GM13977 (cell line): ENCODE results near the gene KRTAP9-2.
A peak's percentile ranks its signal among the peaks of the same experiment; 100 is the strongest.
"Not testable (repeated sequence)": the region's sequence is repeated elsewhere in the genome, so short reads cannot be mapped to it uniquely, and the experiment has no call there.

Source experiments
- DNase-seq: peaks from one replicate; pipeline ENCODE4 v3.0.0; 2012; ENCODE audit warnings: low spot score
- in situ Hi-C: fragments of 300-500 bp; cut with MboI; formaldehyde crosslinking; loops from one replicate; pipeline ENCODE4 v1.12.0; 2022; ENCODE audit warnings: low sequenced_read_pairs, low pct_unique_long_range_greater_than_20kb, mixed read lengths, inconsistent platforms; ENCODE audit not compliant: unreplicated experiment
- TF ChIP-seq, protein P1 (sequence below): IDR thresholded peaks from 2 replicates; pipeline ENCODE4 v1.5.1; 2012; ENCODE audit warnings: mild to moderate bottlenecking, control low read depth; ENCODE audit not compliant: insufficient read depth; ENCODE audit errors: extremely low read depth, missing control alignments

The KRTAP9-2 gene, protein sequence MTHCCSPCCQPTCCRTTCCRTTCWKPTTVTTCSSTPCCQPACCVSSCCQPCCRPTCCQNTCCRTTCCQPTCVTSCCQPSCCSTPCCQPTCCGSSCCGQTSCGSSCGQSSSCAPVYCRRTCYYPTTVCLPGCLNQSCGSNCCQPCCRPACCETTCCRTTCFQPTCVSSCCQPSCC

DNA sequence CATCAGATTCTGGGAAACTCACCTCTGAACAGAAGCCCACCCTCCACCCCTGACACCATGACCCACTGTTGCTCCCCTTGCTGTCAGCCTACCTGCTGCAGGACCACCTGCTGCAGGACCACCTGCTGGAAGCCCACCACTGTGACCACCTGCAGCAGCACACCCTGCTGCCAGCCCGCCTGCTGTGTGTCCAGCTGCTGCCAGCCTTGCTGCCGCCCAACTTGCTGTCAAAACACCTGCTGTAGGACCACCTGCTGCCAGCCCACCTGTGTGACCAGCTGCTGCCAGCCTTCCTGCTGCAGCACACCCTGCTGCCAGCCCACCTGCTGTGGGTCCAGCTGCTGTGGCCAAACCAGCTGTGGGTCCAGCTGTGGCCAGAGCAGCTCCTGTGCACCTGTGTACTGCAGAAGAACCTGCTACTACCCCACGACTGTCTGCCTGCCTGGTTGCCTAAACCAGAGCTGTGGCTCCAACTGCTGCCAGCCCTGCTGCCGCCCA lies at the start of gene KRTAP9-2:
TSS of gene KRTAP9-2 (plus strand) at position 51 of the 498 bp plus-strand sequence. CDS start at position 58, 7 bp downstream.
- DNase-seq, in situ Hi-C loops: not testable (repeated sequence)

DNA sequence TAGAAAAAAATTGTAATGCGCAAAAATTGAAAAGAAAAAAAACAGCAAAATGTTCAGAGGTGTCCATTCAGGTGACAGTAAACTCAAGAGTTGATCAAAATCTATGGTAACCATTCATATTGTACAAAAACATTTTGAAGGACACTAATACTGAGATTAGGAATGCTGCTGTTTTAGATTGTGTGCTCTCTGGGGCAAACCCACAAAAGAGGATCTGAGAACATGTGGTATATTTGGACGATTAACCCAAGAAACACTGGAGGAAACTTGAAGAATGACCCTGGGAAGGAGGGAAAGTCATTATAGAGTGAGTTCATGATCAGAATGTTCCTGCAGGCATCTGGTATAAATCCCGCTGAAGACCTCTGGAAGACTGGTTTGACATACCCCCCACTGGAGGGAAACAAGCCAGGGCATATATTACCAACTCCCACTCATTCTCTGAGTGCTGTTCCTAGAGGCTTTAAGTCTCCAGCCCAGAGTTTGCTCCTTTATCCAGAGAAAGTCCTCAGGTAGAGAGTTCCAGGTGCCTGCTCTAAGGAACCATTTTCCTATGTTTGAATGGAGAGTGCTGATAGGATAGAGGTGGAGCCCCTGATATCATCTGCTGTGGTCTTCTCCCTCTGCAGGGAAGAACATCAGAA lies 49.6 kb upstream of the KRTAP9-2 start:
- peak; percentile 23 for DNase-seq
- TF ChIP-seq, protein P1, sequence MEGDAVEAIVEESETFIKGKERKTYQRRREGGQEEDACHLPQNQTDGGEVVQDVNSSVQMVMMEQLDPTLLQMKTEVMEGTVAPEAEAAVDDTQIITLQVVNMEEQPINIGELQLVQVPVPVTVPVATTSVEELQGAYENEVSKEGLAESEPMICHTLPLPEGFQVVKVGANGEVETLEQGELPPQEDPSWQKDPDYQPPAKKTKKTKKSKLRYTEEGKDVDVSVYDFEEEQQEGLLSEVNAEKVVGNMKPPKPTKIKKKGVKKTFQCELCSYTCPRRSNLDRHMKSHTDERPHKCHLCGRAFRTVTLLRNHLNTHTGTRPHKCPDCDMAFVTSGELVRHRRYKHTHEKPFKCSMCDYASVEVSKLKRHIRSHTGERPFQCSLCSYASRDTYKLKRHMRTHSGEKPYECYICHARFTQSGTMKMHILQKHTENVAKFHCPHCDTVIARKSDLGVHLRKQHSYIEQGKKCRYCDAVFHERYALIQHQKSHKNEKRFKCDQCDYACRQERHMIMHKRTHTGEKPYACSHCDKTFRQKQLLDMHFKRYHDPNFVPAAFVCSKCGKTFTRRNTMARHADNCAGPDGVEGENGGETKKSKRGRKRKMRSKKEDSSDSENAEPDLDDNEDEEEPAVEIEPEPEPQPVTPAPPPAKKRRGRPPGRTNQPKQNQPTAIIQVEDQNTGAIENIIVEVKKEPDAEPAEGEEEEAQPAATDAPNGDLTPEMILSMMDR: no peak
- in situ Hi-C loops: no loop called here

DNA sequence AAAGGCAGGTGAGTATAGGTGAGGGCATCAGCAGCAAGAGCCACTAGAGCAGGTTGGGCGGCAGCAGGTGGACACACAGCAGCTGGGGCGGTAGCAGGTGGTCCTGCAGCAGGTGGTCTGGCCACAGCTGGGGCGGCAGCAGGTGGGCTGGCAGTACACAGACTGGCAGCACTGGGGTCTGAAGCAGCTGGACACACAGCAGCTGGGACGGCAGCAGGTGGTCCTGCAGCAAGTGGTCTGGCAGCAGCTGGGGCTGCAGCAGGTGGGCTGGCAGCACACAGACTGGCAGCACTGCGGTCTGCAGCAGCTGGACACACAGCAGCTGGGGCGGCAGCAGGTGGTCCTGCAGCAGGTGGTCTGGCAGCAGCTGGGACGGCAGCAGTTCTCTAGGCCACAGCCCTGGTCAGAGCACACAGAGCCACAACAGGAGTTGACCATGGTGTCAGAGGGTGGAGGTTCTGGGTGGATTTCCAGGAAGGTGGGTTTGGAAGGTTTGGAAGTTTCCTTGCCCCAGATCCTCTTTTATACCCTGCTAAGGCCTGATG lies 48.6 kb upstream of the KRTAP9-2 start, which contains the start of gene KRTAP4-2:
TSS of gene KRTAP4-2 (minus strand) at position 495 of the 545 bp plus-strand sequence. CDS start at position 438, 57 bp downstream.
- DNase-seq: no peak
- in situ Hi-C loops: no loop called here
- TF ChIP-seq, protein P1: no peak

DNA sequence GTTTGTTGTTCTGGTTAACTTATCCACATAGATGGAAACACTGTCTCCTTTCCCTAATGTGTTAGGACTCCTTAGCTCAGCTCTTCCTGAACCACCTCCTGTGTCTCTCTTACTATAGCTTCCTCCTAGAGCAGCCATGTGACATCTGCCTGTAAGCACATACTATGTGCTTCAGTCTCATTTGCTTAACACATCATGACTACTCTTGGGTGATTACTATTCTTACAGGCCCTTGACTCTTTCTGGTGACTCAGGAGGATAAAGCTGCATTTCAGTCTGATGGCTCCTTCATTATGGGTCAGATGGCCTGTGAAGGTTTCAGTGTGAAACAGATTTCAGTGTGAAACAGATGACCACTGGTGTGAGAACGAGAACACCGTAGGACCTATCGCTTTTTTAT lies 48.1 kb upstream of the KRTAP9-2 start:
- in situ Hi-C loops: no loop called here
- no peak for DNase-seq
- TF ChIP-seq, protein P1: no peak

DNA sequence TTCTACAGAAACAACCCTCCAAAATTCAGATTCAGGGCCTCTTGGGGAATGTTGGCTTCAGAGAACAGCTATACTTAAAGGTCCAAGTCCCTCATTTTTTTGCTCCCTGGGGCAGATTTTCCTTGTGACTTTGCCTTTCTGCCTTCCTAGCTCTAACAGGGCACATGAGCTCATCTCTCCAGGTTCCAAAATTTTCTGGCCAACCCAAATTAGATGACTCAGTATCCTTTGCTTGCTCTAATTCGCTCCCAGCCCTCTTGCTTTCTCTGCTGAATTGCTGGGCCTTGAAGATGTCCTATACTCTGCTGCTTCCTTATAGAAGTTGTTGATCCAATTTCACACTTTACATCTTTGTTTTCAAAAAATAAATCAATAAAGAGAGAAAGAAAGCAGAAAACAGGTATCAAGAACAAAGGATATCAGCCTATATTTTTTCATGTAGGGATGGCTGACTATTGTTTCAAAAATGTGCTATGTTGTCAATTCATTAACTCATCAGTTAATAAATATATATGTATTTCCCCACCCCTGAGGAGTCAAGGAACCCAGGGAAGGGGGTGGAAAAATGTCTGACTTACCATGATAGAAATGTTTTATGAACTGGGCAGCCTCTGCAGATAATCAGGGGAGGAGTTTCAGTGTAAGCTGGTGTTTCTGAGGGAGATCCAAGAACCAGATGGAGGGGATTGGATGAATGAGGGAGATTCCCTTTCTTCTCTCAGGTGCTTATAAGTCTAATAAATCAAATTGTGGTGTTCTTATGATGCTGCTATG lies 47.4 kb upstream of the KRTAP9-2 start:
- no peak for DNase-seq
- TF ChIP-seq, protein P1: no peak
- in situ Hi-C loops: no loop called here

DNA sequence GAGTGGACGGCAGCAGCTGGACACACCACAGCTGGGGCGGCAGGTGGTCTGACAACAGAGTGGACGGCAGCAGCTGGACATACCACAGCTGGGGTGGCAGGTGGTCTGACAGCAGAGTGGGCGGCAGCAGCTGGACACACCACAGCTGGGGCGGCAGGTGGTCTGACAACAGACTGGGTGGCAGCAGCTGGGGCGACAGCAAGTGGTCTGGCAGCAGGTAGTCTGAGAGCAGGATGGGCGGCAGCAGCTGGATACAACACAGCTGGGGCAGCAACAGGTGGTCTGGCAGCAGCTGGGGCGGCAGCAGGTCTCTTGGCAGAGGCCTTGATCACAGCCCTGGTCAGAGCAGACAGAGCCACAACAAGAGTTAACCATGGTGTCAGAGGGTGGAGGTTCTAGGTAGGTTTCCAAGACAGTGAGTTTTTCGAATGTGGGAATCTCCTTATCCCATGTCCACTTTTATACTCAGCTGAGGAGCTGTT lies 41.9 kb upstream of the KRTAP9-2 start, which contains the start of gene KRTAP4-1:
TSS of gene KRTAP4-1 (minus strand) at position 432 of the 482 bp plus-strand sequence. CDS start at position 375, 57 bp downstream.
- in situ Hi-C loops: no loop called here
- TF ChIP-seq, protein P1: no peak
- DNase-seq: no peak
